Measurements from ENCODE around the gene ARHGAP23. TPM values are rescaled to one million over a fixed set of nuclear protein-coding genes. Genes with fewer than 3 reads are reported as not detected.

The ARHGAP23 gene
- 67.0 TPM for total RNA-seq

DNA sequence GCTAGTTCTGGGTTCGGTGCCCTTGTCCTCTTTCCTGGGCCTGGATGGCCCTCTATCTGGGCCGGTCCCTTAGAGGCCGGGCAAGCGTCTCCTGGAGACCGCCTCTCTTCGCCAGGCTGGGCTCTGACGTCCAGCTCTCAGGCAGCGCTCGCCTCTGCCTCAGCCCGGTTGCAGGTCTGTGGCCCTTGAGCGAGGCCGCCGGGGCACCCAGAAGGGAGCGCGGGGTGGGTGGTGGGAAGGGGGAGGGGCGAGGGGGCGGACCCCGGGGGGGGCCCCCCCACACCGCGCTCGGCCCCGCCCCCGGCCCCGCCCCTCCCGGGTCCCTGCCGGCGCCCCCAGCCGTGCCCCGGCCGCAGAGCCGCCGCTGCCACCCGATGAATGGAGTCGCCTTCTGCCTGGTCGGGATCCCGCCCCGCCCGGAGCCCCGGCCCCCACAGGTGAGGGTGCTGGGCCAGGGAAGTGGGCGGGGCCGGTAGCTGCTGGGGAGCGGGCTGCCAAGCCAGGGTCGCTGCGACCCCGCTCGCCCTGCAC lies at the start of gene ARHGAP23:
TSS of gene ARHGAP23 (plus strand) at position 353 of the 531 bp plus-strand sequence. CDS start at position 375, 22 bp downstream.
- DNase-seq = no peak

DNA sequence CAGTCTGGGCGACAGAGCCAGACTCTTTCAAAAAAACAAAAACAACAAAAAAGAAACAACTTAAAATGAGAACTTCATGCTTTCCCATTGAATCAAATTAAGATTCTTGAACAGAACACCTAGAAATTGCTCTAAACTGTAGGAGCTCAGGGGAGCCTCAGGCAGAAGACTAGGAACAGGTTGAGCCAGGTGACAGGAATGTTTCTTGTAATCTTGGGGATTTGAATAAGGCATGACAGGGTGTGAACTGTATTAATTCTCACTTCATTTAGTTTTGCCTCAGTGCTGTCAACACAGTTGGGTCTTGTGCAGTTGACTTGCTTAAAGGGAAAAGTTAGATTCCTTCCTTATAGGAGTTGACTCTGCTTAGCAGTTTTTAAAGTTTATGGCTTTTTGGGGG lies 48.8 kb upstream of the ARHGAP23 start:
- DNase-seq = no peak

DNA sequence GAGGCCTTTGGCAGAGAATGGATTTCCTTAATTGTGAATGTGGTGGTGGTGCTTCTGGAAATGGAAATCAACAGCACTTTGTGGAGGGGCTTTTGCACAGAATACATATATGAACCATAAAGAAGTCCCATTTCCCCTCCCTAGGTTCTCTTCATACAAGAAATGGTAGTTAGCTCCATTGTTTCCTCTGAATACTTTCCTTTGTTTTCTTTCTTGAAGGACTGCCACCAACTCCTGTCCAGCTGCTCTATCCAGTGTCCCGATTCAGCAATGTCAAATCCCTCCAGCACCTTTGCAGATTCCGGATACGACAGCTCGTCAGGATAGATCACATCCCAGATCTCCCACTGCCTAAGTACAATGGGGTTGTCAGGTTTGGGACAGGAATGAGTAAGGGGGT lies 33.2 kb upstream of the ARHGAP23 start:
- DNase-seq = no peak

GRCh38 chr17:38397227-38397626 lies 31.0 kb upstream of the ARHGAP23 start:
- no peak for DNase-seq

- no peak for DNase-seq
Measured at GRCh38 chr17:38400286-38400685, 28.0 kb upstream of the ARHGAP23 start.

DNA sequence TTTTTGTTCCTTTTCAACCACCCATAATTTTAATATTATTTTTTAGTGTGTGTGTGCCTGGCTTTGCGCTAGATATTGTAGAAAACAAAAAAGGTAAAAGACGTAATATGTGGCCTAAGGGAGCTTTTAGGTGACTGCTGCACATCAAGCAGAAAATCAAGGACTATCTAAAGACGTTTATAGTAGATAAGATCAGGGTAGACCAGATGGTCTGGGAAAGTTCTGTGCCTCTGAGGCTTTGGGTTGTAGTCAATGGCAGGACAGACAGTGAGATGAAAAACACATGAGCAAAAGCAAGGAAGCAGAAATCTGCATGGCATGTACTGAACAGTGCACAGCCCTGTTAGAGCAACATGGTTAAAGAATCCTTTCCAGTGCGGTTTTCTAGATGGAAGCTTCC lies 26.8 kb upstream of the ARHGAP23 start:
- no peak for DNase-seq

DNA sequence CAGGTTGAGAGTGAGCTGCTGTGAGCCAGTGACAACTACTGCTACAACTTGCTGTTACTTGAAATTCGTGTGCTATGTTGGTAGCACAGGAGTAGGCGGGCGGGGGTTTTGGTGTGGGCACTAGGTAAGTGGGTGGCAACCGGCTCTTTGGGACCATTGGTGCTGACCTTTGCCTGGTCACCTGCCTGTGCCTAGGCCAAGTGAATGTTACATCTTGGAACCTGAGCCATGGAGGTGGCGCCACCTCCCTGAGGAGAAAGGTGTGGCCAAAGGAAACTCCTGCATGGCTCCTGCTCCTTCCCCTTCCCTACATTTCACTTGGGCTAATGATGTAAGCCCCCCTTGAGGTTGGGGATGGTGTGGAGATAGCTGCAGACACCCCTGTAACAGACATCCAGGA lies 25.4 kb upstream of the ARHGAP23 start:
- DNase-seq = no peak

DNA sequence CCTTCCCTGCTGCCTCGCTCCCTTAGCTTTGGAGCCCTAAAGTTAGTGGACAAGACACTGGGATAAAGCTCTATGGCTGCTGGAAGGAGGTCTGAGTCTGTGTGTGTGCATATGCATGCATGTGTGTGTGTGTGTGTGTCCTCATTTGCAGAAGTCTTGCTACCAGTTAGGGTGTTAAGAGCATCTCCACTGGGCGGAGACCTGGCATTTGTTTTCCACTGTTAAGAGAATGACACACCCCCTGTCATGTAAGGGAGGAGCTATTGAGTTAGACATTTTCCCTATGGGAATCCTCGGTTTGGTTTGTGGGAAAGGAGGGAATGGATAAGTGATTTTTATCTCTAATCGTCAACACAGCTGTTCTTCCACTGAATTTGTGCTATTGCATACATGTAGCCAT lies 24.8 kb upstream of the ARHGAP23 start:
- peak; percentile 50 for DNase-seq

DNA sequence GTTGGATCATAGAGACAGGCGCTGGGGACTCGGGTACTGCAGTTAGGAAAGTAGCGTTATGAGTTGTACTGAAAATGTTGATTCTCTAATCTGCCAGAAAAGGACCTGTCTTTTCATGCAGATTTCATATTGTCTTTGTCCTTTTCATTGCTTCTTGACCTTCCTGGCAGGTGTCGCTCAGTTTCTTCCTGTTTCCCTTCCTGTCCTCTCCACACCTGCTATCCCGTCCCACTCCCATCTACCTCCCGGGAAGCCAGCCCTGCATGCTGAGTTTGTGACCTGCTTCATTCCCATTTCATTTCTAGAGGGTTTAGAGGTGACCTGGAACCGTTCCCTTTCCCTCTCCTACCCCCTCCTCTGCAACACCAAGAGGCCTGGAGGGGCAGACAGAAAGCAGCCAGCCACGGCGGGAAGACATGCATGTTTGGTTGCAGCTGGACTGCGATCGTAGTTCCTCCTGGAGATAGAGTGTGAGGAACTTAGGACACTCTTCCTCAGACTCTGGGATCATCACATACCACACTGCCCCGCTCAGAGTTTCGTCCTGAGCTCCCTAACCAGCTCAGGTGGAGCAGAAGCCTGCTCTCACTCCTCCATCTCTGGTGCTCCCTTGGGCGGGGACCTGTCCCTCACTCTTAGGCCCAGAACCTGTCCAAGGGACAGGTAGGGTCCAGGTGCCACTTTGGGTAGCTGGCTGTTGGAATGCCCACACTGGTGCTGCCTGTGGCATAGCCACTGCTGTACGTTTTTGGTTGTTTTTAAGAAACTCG lies 23.9 kb upstream of the ARHGAP23 start:
- no peak for DNase-seq

- no peak for DNase-seq
Measured at GRCh38 chr17:38405654-38406053, 22.6 kb upstream of the ARHGAP23 start.

DNA sequence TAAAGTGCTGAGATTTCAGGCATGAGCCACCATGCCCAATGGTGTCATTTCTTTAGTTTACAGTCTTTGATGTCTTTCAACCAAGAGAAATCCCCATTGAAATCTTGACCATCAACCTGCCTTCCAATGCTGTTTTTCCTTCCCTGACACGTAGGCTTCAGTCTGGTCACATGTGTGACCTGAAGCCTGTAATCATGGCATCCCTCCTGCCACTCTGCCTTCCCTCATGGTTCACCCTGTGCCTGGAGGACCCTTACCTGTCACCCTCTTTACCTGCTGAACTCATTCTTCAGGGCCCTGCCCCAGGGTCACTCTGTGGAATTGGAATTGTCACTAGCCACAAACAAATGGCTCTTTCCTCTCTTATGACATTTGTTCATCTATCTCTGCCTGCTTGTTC lies 18.1 kb upstream of the ARHGAP23 start:
- DNase-seq = no peak

DNA sequence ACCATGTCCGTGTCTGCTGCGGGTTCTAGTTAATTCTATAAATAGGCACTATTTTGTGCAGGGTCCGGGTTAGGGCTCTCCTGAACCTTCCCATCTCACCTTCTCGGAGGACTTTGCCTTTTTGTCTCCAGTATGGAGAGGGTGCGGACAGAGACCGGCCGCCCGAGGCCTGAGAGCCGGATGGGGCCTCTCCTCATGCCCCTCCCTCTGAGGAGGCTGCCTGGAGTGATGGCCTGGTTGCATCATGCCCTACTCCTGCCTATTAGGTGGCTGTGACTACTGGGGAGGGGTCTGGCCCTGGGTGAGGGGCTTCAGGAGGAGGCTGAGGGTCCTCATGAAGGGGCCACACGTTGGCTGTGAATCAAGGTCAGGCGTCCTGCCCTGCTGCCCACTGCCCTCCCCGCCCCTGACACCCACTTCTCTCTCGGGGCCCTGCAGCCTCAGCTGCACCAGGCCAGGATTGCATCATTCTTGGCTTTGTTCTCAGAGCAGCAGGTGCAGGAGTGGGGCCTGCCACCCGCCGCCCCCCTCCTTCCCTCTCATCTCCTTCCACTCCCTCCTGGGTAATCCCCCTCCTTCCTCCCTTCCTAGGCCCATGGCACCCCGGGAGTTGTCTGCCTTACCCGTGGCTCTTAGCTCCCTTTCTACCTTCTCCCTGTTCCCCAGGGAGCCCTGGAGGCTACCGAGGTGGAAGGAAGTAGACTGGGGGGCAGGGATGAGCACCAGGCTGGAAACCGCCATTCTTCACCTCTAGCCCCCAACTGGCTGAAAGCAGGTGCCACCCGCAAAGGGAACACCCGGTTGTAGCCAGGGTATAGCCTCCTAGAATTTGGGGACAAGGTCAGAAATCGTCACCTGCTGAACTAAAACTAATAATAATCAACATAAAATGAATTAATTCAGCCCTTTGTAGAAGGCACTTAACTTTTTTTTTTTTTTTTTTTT lies 12.7 kb upstream of the ARHGAP23 start:
- peak; percentile 85 for DNase-seq

DNA sequence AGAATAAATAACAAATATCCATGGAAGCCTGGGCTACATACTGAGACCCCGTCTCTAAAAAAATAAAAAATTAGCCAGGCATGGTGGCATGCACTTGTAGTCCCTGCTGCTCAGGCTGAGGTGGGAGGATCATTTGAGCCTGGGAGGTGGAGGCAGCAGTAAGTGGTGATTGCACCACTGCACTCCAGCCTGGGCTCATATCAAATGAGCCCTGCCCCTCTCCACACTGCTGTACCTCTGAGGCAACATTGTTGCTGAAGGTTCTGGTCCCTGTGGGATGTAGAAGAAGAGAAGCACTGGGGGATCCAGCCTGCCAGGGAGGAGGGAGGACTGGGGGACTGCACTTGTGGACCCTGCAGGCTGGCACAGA lies 11.4 kb upstream of the ARHGAP23 start:
- DNase-seq = no peak

DNA sequence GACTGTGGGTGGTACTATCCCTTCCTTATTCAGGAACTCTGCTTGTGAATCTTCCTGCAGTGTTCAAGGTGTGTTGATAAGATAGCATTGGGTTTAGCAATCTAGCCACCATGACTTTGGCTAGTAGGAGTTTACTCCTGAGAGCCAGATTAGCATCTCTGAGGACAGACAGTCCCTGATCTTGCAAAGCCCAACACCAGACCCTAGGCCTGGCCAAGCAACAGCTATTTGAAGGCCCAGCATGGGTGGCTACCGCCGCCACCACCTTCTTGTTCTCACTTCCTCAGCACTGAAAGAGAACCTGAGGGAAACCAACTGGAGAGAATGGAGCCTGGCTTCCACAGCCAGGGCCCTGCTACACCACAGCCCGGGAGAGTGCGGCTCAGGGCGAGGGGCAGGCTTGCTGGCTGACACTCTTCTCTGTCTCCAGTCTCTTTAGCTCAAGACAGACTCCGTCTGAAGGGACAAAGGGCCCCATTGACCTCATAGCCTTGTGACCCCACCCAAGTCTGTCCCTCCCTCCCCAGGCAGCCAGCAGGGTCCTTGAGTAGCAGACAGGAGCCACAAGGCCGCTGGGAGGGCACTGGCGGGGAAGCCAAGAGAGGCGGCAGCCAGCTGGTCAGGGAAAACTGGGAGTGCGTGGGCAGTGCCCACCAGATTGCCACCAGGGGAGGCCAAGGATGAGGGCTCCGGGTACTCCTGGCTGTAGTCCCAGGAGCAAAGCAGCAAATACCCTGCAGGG lies 10.9 kb upstream of the ARHGAP23 start:
- peak; percentile 45 for DNase-seq

GRCh38 chr17:38418062-38418692 lies 10.1 kb upstream of the ARHGAP23 start:
- DNase-seq = no peak

GRCh38 chr17:38418693-38419507 lies 9.4 kb upstream of the ARHGAP23 start:
- DNase-seq = peak; percentile 52

DNA sequence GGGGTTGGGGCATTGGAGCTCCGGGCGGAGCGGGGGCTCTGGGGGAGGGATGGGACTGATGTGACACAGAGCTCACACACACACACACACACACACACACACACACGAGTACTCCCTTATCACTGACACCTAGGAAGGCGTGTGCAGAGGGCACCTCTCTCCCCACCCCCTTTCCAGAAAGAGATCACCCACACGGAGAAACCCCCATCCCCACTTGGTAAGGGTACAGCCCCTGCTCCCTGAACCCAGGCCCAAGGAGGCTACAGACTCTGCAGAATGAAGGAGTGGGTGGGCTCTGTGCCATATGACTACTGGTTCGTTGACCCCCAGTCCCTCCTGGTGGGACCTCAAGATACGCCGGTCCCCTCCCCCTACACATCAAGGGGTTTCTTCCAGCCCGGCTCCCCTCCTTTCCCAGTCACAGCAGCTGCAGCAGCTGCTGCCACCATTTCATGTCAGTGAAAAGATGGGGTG lies 8.7 kb upstream of the ARHGAP23 start:
- DNase-seq = peak; percentile 46

GRCh38 chr17:38420518-38420917 lies 7.7 kb upstream of the ARHGAP23 start:
- DNase-seq = peak; percentile 29

GRCh38 chr17:38421171-38421841 lies 7.0 kb upstream of the ARHGAP23 start:
- peak; percentile 94 for DNase-seq

Data from tongue (tissue), 2 donors.